WTC11 (cell line): Measurements from ENCODE around the gene UQCRC2. TPM values are rescaled to one million over a fixed set of nuclear protein-coding genes. Genes with fewer than 3 reads are reported as not detected.

Source experiments
- ATAC-seq: fragments of 200-7000 bp; cut with Tn5 transposase; 2 replicates; pipeline ENCODE4 v1.10.0; 2021; ENCODE audit warnings: mild to moderate bottlenecking, moderate library complexity
- CTCF ChIA-PET: fragments of 300-600 bp; sonication (Branson Sonifier 250); formaldehyde crosslinking; loops from one replicate; lab custom pipeline; 2021; ENCODE audit warnings: antibody characterized with exemption; lab: Charles Lee
- POLR2A ChIA-PET: fragments of 350-600 bp; sonication (Branson Sonifier 250); formaldehyde crosslinking; loops from one replicate; lab custom pipeline; 2021; ENCODE audit warnings: antibody characterized with exemption; lab: Charles Lee
- DNase-seq: peaks from one replicate; pipeline ENCODE4 v3.0.0; 2021; ENCODE audit warnings: low spot score
- H3K27ac Mint-ChIP-seq: 2 replicates; pipeline ENCODE4 v1.8.0; 2021; ENCODE audit warnings: mixed read lengths
- H3K27me3 Mint-ChIP-seq: 2 replicates; pipeline ENCODE4 v1.8.0; 2021; ENCODE audit warnings: low read depth, mild to moderate bottlenecking, moderate library complexity, mixed read lengths
- H3K36me3 Mint-ChIP-seq: 2 replicates; pipeline ENCODE4 v1.8.0; 2021; ENCODE audit warnings: mixed read lengths
- H3K4me1 Mint-ChIP-seq: 2 replicates; pipeline ENCODE4 v1.8.0; 2022; ENCODE audit warnings: mixed read lengths
- H3K4me3 Mint-ChIP-seq: 2 replicates; pipeline ENCODE4 v1.8.0; 2021; ENCODE audit warnings: mild to moderate bottlenecking, moderate library complexity, mixed read lengths
- H3K9me3 Mint-ChIP-seq: 2 replicates; pipeline ENCODE4 v1.8.0; 2021; ENCODE audit warnings: mixed read lengths
- ATF6 ChIP-seq: sonication (generic); formaldehyde crosslinking; IDR thresholded peaks from 2 replicates; pipeline ENCODE4 v1.8.1; 2023; ENCODE audit warnings: mild to moderate bottlenecking, missing genetic modification reagents
- CTCF ChIP-seq: fragments of 200-600 bp; IDR thresholded peaks from 2 replicates; pipeline ENCODE4 v1.8.0; 2022; ENCODE audit warnings: antibody characterized with exemption
- E2F1 ChIP-seq: sonication (generic); formaldehyde crosslinking; IDR thresholded peaks from 2 replicates; pipeline ENCODE4 v1.8.0; 2022; ENCODE audit warnings: mild to moderate bottlenecking, missing genetic modification reagents
- FOXJ3 ChIP-seq: sonication (generic); formaldehyde crosslinking; IDR thresholded peaks from 2 replicates; pipeline ENCODE4 v1.9.0; 2021; ENCODE audit warnings: missing genetic modification reagents, mild to moderate bottlenecking, borderline replicate concordance
- FOXK1 ChIP-seq: sonication (generic); formaldehyde crosslinking; IDR thresholded peaks from 2 replicates; pipeline ENCODE4 v1.8.0; 2022; ENCODE audit warnings: mild to moderate bottlenecking, moderate library complexity, missing genetic modification reagents
- FOXP1 ChIP-seq: sonication (generic); formaldehyde crosslinking; IDR thresholded peaks from 2 replicates; pipeline ENCODE4 v1.8.0; 2022; ENCODE audit warnings: missing genetic modification reagents, mild to moderate bottlenecking, moderate library complexity, borderline replicate concordance
- IRF1 ChIP-seq: sonication (generic); formaldehyde crosslinking; IDR thresholded peaks from 2 replicates; pipeline ENCODE4 v1.8.0; 2023; ENCODE audit warnings: missing genetic modification reagents
- KAT7 ChIP-seq: sonication (generic); formaldehyde crosslinking; IDR thresholded peaks from 2 replicates; pipeline ENCODE4 v1.8.1; 2023; ENCODE audit warnings: missing genetic modification reagents, mild to moderate bottlenecking, borderline replicate concordance
- MAX ChIP-seq: sonication (generic); formaldehyde crosslinking; IDR thresholded peaks from 2 replicates; pipeline ENCODE4 v1.8.0; 2022; ENCODE audit warnings: mild to moderate bottlenecking, missing genetic modification reagents
- PRDM15 ChIP-seq: sonication (generic); formaldehyde crosslinking; IDR thresholded peaks from 2 replicates; pipeline ENCODE4 v1.8.0; 2022; ENCODE audit warnings: missing genetic modification reagents
- RORB ChIP-seq: fragments of 250-450 bp; sonication (Bioruptor Pico); IDR thresholded peaks from 2 replicates; pipeline ENCODE4 v1.9.0; 2021; ENCODE audit warnings: mild to moderate bottlenecking
- SMAD4 ChIP-seq: sonication (generic); formaldehyde crosslinking; IDR thresholded peaks from 2 replicates; pipeline ENCODE4 v1.8.0; 2022; ENCODE audit warnings: mild to moderate bottlenecking, missing genetic modification reagents
- SOX15 ChIP-seq: fragments of 250-450 bp; sonication (Bioruptor Pico); IDR thresholded peaks from 2 replicates; pipeline ENCODE4 v1.9.0; 2021; ENCODE audit warnings: mild to moderate bottlenecking
- USF1 ChIP-seq: sonication (generic); formaldehyde crosslinking; IDR thresholded peaks from 2 replicates; pipeline ENCODE4 v1.8.0; 2022; ENCODE audit warnings: mild to moderate bottlenecking, missing genetic modification reagents
- USF2 ChIP-seq: sonication (generic); formaldehyde crosslinking; IDR thresholded peaks from 2 replicates; pipeline ENCODE4 v1.8.1; 2023; ENCODE audit warnings: mild to moderate bottlenecking, missing genetic modification reagents, moderate library complexity
- ZBTB43 ChIP-seq: sonication (generic); formaldehyde crosslinking; IDR thresholded peaks from 2 replicates; pipeline ENCODE4 v1.8.1; 2023; ENCODE audit warnings: mild to moderate bottlenecking, missing genetic modification reagents
- ZMAT4 ChIP-seq: fragments of 250-450 bp; sonication (Bioruptor Pico); IDR thresholded peaks from 2 replicates; pipeline ENCODE4 v1.9.0; 2021; ENCODE audit warnings: mild to moderate bottlenecking
- ZNF232 ChIP-seq: sonication (generic); formaldehyde crosslinking; IDR thresholded peaks from 2 replicates; pipeline ENCODE4 v1.8.0; 2022; ENCODE audit warnings: mild to moderate bottlenecking, missing genetic modification reagents
- total RNA-seq: library from RNA; stranded (reverse); gene quantifications from 3 replicates; pipeline ENCODE4 v1.2.3, GENCODE V29; 2021

UQCRC2 gene
- total RNA-seq, 1 experiment from 2014 or later = 197 TPM

- TF ChIP-seq SMAD4 (CRISPR knock-in tag) (no peak), MAX (CRISPR knock-in tag) (no peak), FOXP1 (no peak), ZMAT4 (CRISPR knock-in tag) (no peak), SOX15 (no peak)
These were observed 60.3 kb downstream of the UQCRC2 start (continued) for GRCh38 chr16:22013486-22013885.

GRCh38 chr16:22014271-22014873 lies 61.2 kb downstream of the UQCRC2 start:
- H3K36me3 Mint-ChIP-seq = no peaks in the 10 kb centered on the region
- H3K4me3 Mint-ChIP-seq = no peak overlapping the region
- H3K27ac Mint-ChIP-seq = no peak overlapping the region
- no peaks in the 10 kb centered on the region for H3K9me3 Mint-ChIP-seq
- TF ChIP-seq FOXP1 (no peak), ATF6 (CRISPR knock-in tag) (no peak), RORB (CRISPR knock-in tag) (no peak), KAT7 (no peak), FOXJ3 (no peak), USF2 (CRISPR knock-in tag) (no peak), FOXK1 (CRISPR knock-in tag) (no peak), ZBTB43 (CRISPR knock-in tag) (no peak)
- H3K27me3 Mint-ChIP-seq = no peaks in the 10 kb centered on the region; the same call in 1 of the 2 replicates
- ChIA-PET CTCF (interaction anchor here (1.0 to 1.6 kb wide), 2 partner anchors 63 kb away, joined by 3 to 9 read pairs; no protein-coding TSS in a partner anchor), POLR2A (no interaction called here)
- no peak for DNase-seq
- H3K4me1 Mint-ChIP-seq = 0 out of 2 replicates have a peak, but pooled peaks cover 2% of the 10 kb centered on the region
- no peak for ATAC-seq

GRCh38 chr16:22016927-22017326 lies 63.8 kb downstream of the UQCRC2 start:
- Mint-ChIP-seq H3K27me3 (no peaks in the 10 kb centered on the region), H3K36me3 (no peaks in the 10 kb centered on the region), H3K9me3 (no peaks in the 10 kb centered on the region), H3K4me3 (no peak overlapping the region), H3K4me1 (no peaks in the 10 kb centered on the region), H3K27ac (no peak overlapping the region)
- DNase-seq (no peak), ATAC-seq (no peak)
- ChIA-PET CTCF (interaction anchor here (0.6 to 1.0 kb wide), 2 partner anchors 39 to 61 kb away, joined by 3 read pairs; no protein-coding TSS in a partner anchor), POLR2A (no interaction called here)
- TF ChIP-seq E2F1 (CRISPR knock-in tag) (no peak), CTCF (no peak), ZNF232 (CRISPR knock-in tag) (no peak), IRF1 (CRISPR knock-in tag) (no peak), PRDM15 (no peak), USF1 (no peak)
